ENCODE data around the gene SH3RF3.
A peak's percentile ranks its signal among the peaks of the same experiment; 100 is the strongest.

GRCh38 chr2:109170645-109171044 lies 41.6 kb downstream of the SH3RF3 start:
- TF ChIP-seq CTCF (optimal IDR thresholded peaks at IDR 0.05 in 1 of 3, IDR thresholded peaks at IDR 0.05 in 1 of 3, conservative IDR thresholded peaks at IDR 0.05 in 1 of 3; ENCODE audit: extremely low read depth in 1 of 3, insufficient read depth in 2 of 3, low read length in 3 of 3) (peak in 1 of 3 experiments; percentile 10), EZH2 (IDR thresholded peaks at IDR 0.05; ENCODE audit: low read length) (no peak)

All from keratinocyte (primary cell).